HUDEP-2 (cell line): Measurements from ENCODE around the gene TIPIN.
"Not testable (repeated sequence)": the region's sequence is repeated elsewhere in the genome, so short reads cannot be mapped to it uniquely, and the experiment has no call there.

ENCODE experiments used
- DNase-seq, 76 experiments: peaks; one replicate each; lab custom pipeline; 2025; ENCODE audit not compliant: unreplicated experiment in 76 of 76; lab: John Stamatoyannopoulos, UW

Gene TIPIN

DNA sequence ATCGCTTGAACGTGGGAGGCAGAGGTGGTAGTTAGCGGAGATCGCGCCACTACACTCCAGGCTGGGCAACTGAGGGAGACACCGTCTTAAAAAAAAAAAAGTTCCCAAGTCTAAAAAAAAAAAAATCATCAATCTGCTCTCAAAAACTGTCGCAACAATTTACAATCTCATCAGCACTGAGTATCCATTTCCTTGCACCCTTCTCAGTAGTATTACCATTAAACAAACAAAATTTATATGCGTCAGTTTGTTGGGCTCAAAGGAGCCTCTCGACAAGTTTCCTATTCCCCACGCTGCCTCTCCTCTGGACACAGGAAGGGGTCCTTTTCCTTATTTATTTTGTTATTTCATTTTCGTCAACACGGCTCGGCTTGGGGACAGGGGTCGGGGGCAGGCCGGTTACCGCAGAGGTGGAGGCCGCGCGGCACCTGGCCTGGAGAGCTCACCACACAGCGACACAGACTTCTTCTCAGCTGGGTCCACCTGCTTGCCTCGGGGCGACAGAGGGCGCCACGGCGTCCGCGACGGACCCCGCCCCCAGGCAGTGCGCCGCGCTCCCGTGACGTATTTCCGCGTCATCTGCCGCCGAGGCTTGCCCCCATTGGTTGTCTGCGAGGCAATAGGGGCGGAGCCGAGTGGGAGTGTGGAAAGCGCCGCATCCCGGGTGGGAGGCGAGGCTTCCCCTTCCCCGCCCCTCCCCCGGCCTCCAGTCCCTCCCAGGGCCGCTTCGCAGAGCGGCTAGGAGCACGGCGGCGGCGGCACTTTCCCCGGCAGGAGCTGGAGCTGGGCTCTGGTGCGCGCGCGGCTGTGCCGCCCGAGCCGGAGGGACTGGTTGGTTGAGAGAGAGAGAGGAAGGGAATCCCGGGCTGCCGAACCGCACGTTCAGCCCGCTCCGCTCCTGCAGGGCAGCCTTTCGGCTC lies 30.0 kb upstream of the TIPIN start, which contains the start of gene MAP2K1:
MAP2K1 (plus strand) TSS at position 709 of the 920 bp plus-strand sequence. CDS start 436 bp downstream, outside the sequence.
- DNase-seq, result peak; percentile 54 to 98 (median 95)

GRCh38 chr15:66381376-66381775 lies 24.9 kb upstream of the TIPIN start:
- DNase-seq, result not testable (repeated sequence)

DNA sequence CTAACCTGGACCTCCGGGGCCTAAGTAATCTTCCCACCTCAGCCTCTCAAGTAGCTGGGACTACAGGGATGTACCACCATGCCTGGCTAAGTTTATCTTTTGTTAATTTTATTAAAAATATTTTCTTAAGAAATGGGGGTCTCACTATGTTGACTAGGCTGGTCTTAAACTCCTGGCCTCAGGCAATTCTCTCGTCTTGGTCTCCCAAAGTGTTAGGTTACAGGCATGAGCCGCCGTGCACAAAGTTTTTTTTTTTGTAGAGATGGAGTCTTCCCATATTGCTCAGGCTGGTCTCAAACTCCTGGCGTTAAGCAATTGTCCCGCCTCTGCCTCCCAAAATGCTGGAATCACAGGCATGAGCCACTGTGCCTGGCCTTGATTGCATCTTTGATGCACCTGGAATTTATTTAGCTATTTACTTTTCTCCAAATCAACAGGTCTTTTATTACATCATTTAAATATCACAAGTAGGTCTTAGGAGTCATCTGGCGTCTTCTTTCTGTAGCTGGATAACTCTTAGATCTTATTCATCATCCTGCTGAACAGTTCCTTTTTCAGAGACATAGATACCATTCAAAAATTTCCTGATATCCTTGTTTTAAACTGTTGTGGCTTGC lies 22.4 kb upstream of the TIPIN start:
- no peak for DNase-seq

DNA sequence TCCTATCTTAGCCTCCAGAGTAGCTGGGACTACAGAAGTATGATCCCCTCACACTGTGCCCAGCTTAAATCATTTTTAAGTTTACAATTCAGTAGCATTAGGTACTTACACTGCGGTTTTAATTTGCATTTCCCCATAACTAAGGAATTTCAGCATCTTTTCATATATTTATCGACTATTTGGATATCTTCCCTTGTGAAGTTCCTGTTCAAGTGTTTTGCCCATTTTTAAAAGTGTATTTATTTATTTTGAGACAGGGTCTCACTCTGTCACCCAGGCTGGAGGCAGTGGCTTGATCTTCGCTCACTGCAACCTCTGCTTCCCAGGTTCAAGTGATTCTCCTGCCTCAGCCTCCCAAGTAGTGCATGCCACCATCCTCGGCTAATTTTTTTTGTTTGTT lies 17.7 kb upstream of the TIPIN start:
- no peak for DNase-seq

- no peak for DNase-seq
Measured at GRCh38 chr15:66369773-66370651, 13.5 kb upstream of the TIPIN start.

DNA sequence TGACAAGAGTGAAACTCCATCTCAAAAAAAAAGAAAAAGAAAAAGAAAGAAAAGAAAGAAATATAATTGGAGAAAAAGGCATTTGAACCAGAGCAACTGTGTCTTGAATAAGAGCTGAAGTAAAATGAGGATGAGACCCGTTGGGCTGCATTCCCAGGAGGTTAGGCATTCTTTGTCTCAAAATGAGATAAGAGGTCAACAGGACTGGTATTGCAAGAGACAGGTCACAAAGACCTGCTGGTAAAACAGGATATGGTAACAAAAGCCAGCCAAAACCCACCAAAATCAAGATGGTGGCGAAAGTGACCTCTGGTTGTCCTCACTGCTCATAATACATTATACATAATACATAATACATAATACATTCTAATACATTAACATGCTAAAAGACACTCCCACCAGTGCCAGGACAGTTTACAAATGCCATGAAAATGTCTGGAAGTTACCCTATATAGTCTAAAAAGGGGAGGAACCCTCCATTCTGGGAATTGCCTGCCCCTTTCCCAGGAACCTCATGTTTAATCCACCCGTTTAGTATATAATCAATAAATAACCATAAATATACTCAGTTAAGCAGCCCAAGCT lies 8.6 kb upstream of the TIPIN start:
- no peak for DNase-seq

DNA sequence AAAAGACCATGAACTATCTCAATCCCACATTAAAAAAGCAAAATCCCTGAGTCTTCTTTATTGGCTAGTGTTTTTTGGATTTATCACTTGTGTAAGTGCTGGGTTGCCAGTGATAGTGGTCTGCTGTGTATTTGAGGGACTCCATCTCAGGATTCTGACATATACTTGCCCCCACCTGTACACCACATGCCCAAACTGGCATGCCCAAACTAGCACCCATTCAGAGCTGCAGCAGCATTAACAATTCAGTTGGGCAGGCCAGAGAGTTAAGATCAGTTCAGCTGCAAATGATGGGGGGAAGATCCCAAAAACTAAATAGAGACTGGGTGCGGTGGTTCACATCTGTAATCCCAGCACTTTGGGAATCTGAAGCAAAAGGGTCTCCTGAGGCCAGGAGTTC lies 6.3 kb upstream of the TIPIN start:
- no peak for DNase-seq

DNA sequence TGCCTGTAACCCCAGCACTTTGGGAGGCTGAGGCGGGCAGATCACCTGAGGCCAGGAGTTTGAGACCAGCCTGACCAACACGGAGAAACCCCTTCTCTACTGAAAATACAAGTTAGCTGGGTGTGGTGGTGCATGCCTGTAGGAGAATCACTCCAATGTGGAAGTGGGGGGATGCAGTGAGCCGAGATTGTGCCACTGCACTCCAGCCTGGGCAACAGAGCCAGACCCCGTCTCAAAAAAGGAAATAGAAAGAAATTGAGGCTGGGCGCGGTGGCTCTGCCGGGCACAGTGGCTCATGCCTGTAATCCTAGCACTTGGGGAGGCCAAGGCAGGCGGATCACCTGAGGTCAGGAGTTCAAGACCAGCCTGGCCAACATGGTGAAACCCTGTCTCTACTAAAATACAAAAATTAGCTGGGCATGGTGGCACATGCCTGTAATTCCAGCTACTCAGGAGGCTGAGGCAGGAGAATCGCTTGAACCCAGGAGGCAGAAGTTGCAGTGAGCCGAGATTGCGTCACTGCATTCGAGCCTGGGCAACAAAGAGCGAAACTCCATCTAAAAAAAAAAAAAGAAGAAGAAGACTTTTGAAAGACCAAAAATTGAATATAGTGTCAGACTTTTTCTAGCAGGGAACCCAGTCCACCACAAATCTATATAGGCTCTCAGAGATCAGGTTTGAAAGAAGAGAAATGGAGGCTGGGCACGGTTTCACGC lies 5.4 kb upstream of the TIPIN start:
- not testable (repeated sequence) for DNase-seq

- no peak for DNase-seq
Measured at GRCh38 chr15:66359740-66360139, 3.3 kb upstream of the TIPIN start.

- peak in 4 of 76 experiments; percentile 0 to 39 (median 17) for DNase-seq
Measured at GRCh38 chr15:66356077-66356358, 467 bp downstream of the TIPIN start.

- peak in 1 of 76 experiments; percentile 3 for DNase-seq
Measured at GRCh38 chr15:66348530-66348929, 8.0 kb downstream of the TIPIN start.

DNA sequence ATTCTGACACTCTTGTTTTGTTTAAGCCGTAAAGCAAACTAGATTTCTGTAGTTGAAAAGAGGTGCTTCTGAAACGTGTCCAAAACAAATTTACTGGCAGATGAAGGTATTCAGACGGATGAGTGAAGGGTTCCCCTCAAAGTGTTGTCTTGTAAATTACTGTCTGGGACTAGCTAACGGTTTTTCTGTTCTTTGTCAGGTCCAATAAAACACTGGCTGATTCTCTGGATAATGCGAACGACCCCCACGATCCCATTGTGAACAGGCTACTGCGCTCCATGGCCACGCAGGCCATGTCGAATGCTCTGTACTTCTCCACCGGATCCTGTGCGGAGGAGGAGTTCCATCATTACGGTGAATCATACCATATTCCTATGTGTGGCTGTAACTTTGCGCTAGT lies 27.7 kb downstream of the TIPIN start:
- no peak for DNase-seq

GRCh38 chr15:66327736-66328135 lies 28.7 kb downstream of the TIPIN start:
- DNase-seq, result no peak

- no peak for DNase-seq
Measured at GRCh38 chr15:66326051-66326450, 30.4 kb downstream of the TIPIN start.

- DNase-seq, result no peak
Measured at GRCh38 chr15:66323312-66323928, 33.1 kb downstream of the TIPIN start.

DNA sequence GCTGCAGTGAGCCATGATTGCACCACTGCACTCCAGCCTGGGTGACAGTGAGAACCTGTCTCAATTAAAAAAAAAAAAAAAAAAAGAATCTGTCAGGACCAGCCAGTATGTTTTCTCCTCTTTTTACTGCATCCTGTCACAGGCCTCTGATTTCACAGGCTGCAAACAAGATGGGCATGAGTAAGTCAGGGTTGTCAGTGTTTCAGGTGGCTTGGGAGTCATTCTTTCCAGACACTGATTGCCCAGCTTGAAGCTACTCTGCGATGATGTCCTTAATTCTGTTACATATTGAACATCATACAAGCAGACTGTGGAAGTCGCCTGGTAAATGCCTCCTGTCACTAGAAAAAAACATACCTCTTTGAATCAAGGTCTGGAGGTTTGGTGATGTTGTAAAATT lies 44.3 kb downstream of the TIPIN start:
- DNase-seq, result no peak

DNA sequence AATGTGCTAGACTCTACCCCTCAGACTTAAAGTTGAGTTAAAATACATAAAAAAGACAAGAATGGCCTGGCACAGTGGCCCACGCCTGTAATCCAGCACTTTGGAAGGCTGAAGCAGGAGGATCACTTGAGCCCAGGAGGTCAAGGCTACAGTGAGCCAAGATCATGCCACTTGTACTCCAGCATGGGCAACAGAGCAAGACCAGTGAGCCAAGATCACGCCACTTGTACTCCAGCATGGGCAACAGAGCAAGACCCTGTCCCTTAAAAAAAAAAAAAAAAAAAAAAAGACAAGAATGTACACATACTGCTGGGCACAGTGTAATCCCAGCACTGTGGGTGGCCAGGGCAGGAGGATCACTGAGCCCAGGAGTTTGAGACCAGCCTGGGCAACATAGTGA lies 45.7 kb downstream of the TIPIN start:
- DNase-seq, result no peak

DNA sequence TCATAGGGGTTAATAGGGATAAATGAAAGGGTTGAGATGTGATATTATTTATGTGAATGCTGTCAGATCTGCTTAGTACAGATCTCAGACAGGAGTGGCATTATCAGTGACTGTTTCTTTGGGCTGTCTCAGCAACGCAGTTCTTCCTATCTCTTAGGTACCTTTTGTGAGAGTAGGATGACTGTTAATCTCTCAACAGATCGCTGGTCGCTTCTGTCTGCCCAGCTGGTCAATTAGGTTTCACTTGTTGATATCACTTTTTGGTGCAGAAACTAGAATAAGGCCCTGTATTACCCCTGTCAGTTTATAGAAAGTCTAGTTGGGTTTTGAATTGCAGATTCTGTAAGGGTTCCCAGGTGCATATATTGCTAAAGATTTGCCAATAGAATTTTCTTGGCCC lies 46.7 kb downstream of the TIPIN start:
- peak in 3 of 76 experiments; percentile 3 to 15 (median 10) for DNase-seq

- no peak for DNase-seq
Measured at GRCh38 chr15:66308531-66308930, 48.0 kb downstream of the TIPIN start.

- DNase-seq, result no peak
Measured at GRCh38 chr15:66306381-66306780, 50.1 kb downstream of the TIPIN start.
